ENCODE results near the gene ACCS. TPM values are rescaled to one million over a fixed set of nuclear protein-coding genes. Genes with fewer than 3 reads are reported as not detected.

ACCS gene
- total RNA-seq, 1 donor from 2014 or later = 14.2 TPM

GRCh38 chr11:44083433-44083832, 17.4 kb downstream of the ACCS start:
- peaks cover 18% of the 10 kb centered on the region for H3K36me3 Mint-ChIP-seq
- H3K4me3 Mint-ChIP-seq = no peak overlapping the region
- TF ChIP-seq CTCF (conservative IDR thresholded peaks at IDR 0.05) = no peak

DNA sequence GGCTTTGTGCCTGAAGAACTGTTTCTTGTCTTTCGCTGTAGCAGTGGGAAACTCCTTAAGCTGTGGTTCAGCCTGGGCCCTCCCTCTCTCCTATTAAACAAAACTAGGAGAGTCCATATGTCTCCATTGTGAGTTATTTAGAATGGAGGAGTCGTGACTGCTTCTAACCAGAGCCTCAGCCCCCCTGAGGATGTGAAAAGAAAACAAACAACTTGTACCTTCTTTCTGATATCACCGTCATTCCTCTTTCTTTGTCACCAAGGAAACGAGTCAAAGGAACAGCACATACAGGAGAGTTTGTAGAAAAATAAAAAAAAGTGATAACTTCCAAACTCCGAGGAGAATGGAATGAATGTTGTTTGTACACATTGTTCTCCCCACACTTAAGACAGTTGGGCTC, 17.8 kb downstream of the ACCS start:
- no peaks in the 10 kb centered on the region for H3K27me3 Mint-ChIP-seq
- no peak for TF ChIP-seq CTCF (conservative IDR thresholded peaks at IDR 0.05)
- DNase-seq (ENCODE audit: extremely low spot score, unreplicated experiment) = no peak
- peaks cover 22% of the 10 kb centered on the region for H3K36me3 Mint-ChIP-seq
- H3K27ac Mint-ChIP-seq = no peak overlapping the region
- no peak overlapping the region for H3K4me3 Mint-ChIP-seq
- no peaks in the 10 kb centered on the region for H3K4me1 Mint-ChIP-seq (ENCODE audit: unreplicated experiment)
- H3K9me3 Mint-ChIP-seq = peaks cover 4% of the 10 kb centered on the region

More at GRCh38 chr11:44083433-44083832, 17.4 kb downstream of the ACCS start:
- Mint-ChIP-seq H3K27ac (no peak overlapping the region), H3K9me3 (no peaks in the 10 kb centered on the region), H3K4me1 (ENCODE audit: unreplicated experiment) (no peaks in the 10 kb centered on the region), H3K27me3 (no peaks in the 10 kb centered on the region)
- peak; percentile 64 for DNase-seq (ENCODE audit: extremely low spot score, unreplicated experiment)

- Mint-ChIP-seq H3K36me3 (peaks cover 23% of the 10 kb centered on the region), H3K9me3 (peaks cover 7% of the 10 kb centered on the region), H3K27me3 (no peaks in the 10 kb centered on the region), H3K4me3 (no peak overlapping the region), H3K4me1 (ENCODE audit: unreplicated experiment) (no peaks in the 10 kb centered on the region), H3K27ac (no peak overlapping the region)
- TF ChIP-seq CTCF (conservative IDR thresholded peaks at IDR 0.05) = no peak
- peak; percentile 16 for DNase-seq (ENCODE audit: extremely low spot score, unreplicated experiment)
Observed at GRCh38 chr11:44085330-44085729, 19.3 kb downstream of the ACCS start.

- no peak for DNase-seq (ENCODE audit: extremely low spot score, unreplicated experiment)
- peaks cover 7% of the 10 kb centered on the region for H3K9me3 Mint-ChIP-seq
- no peaks in the 10 kb centered on the region for H3K27me3 Mint-ChIP-seq
- peaks cover 23% of the 10 kb centered on the region for H3K36me3 Mint-ChIP-seq
- H3K4me1 Mint-ChIP-seq (ENCODE audit: unreplicated experiment) = no peaks in the 10 kb centered on the region
- no peak for TF ChIP-seq CTCF (conservative IDR thresholded peaks at IDR 0.05)
- H3K4me3 Mint-ChIP-seq = no peak overlapping the region
- H3K27ac Mint-ChIP-seq = no peak overlapping the region
Observed at GRCh38 chr11:44088377-44088776, 22.3 kb downstream of the ACCS start.

GRCh38 chr11:44088871-44089270, 22.8 kb downstream of the ACCS start:
- Mint-ChIP-seq H3K27me3 (no peaks in the 10 kb centered on the region), H3K4me1 (ENCODE audit: unreplicated experiment) (no peaks in the 10 kb centered on the region), H3K27ac (no peak overlapping the region), H3K9me3 (peaks cover 7% of the 10 kb centered on the region), H3K36me3 (peaks cover 22% of the 10 kb centered on the region), H3K4me3 (no peak overlapping the region)
- DNase-seq (ENCODE audit: extremely low spot score, unreplicated experiment) = no peak
- no peak for TF ChIP-seq CTCF (conservative IDR thresholded peaks at IDR 0.05)

DNA sequence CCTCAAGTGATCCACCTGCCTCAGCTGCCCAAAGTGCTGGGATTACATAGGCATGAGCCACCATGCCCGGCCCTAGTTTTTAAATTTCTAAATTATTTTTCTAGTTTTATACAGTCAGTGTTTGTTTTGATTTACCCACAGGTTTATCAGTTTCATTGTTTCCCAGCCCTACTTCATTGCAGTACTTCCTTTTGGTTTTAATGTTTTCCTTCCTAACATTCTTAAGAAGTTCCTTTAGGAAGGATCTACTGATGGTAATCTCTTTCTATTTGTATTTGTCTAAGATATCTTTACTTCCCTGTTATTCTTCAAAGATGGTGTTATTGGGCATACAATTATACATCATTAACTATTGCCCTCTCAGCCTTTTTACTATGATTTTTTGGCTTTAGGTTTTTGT, 24.5 kb downstream of the ACCS start:
- no peak overlapping the region for H3K4me3 Mint-ChIP-seq
- peaks cover 16% of the 10 kb centered on the region for H3K36me3 Mint-ChIP-seq
- no peak overlapping the region for H3K27ac Mint-ChIP-seq
- H3K27me3 Mint-ChIP-seq = no peaks in the 10 kb centered on the region
- peaks cover 7% of the 10 kb centered on the region for H3K9me3 Mint-ChIP-seq
- TF ChIP-seq CTCF (conservative IDR thresholded peaks at IDR 0.05) = no peak
- peaks cover 12% of the 10 kb centered on the region for H3K4me1 Mint-ChIP-seq (ENCODE audit: unreplicated experiment)
- DNase-seq (ENCODE audit: extremely low spot score, unreplicated experiment) = no peak
